Muscle layer of colon (tissue), 2 donors: Measurements from ENCODE around the gene SERINC1.
A peak's percentile ranks its signal among the peaks of the same experiment; 100 is the strongest.

ENCODE experiments used
- H3K27ac ChIP-seq: one replicate; pipeline ENCODE4 v1.7.0; 2013; ENCODE audit warnings: low read depth, mild to moderate bottlenecking, low read length, moderate library complexity
- H3K27me3 ChIP-seq, 2 donors: one replicate each; pipeline ENCODE4 v1.7.0; 2013; ENCODE audit warnings: low read length in 2 of 2, mild to moderate bottlenecking in 2 of 2; ENCODE audit not compliant: insufficient read depth in 2 of 2, control insufficient read depth in 1 of 2
- H3K36me3 ChIP-seq: one replicate; pipeline ENCODE4 v1.7.0; 2013; ENCODE audit warnings: mild to moderate bottlenecking, low read length; ENCODE audit not compliant: insufficient read depth
- H3K4me1 ChIP-seq: one replicate; pipeline ENCODE4 v1.7.0; 2013; ENCODE audit warnings: mild to moderate bottlenecking, low read length; ENCODE audit not compliant: insufficient read depth
- H3K4me3 ChIP-seq, 2 donors: one replicate each; pipeline ENCODE4 v1.7.0; 2013; ENCODE audit warnings: low read length in 2 of 2, low read depth in 1 of 2, mild to moderate bottlenecking in 1 of 2, moderate library complexity in 1 of 2
- H3K9ac ChIP-seq: one replicate; pipeline ENCODE4 v1.7.0; 2013; ENCODE audit warnings: low read length
- H3K9me3 ChIP-seq: one replicate; pipeline ENCODE4 v1.7.0; 2013; ENCODE audit warnings: mild to moderate bottlenecking, low read length
- donor health status: abdominal sarcoma.
- donor health status: Adenocarcinoma of cecum.

Gene SERINC1

GRCh38 chr6:122406187-122406586 lies 65.4 kb downstream of the SERINC1 start:
- no peak overlapping the region for H3K27ac ChIP-seq
- peaks cover 11% of the 10 kb centered on the region for H3K4me1 ChIP-seq
- no peak overlapping the region for H3K4me3 ChIP-seq
- H3K36me3 ChIP-seq: no peaks in the 10 kb centered on the region
- H3K9me3 ChIP-seq: no peaks in the 10 kb centered on the region
- H3K27me3 ChIP-seq: no peaks in the 10 kb centered on the region
- no peak overlapping the region for H3K9ac ChIP-seq

GRCh38 chr6:122405417-122405816 lies 66.2 kb downstream of the SERINC1 start:
- Histone ChIP-seq H3K27me3 (no peaks in the 10 kb centered on the region), H3K27ac (no peak overlapping the region), H3K4me3 (no peak overlapping the region), H3K9me3 (no peaks in the 10 kb centered on the region), H3K4me1 (peaks cover 19% of the 10 kb centered on the region), H3K9ac (no peak overlapping the region), H3K36me3 (no peaks in the 10 kb centered on the region)

GRCh38 chr6:122404444-122404843 lies 67.2 kb downstream of the SERINC1 start:
- H3K4me3 ChIP-seq: no peak overlapping the region
- H3K27me3 ChIP-seq: no peaks in the 10 kb centered on the region
- H3K9ac ChIP-seq: no peak overlapping the region
- H3K9me3 ChIP-seq: no peaks in the 10 kb centered on the region
- no peaks in the 10 kb centered on the region for H3K36me3 ChIP-seq
- H3K4me1 ChIP-seq: peaks cover 20% of the 10 kb centered on the region
- no peak overlapping the region for H3K27ac ChIP-seq

- Histone ChIP-seq H3K27me3 (no peaks in the 10 kb centered on the region), H3K9ac (no peak overlapping the region), H3K9me3 (no peaks in the 10 kb centered on the region), H3K27ac (no peak overlapping the region), H3K4me3 (peak overlapping the region in 1 of 2 donors; percentile 80), H3K4me1 (peaks cover 27% of the 10 kb centered on the region), H3K36me3 (no peaks in the 10 kb centered on the region)
These were observed 70.5 kb downstream of the SERINC1 start for GRCh38 chr6:122401104-122401503.

- H3K27me3 ChIP-seq: no peaks in the 10 kb centered on the region
- peak overlapping the region; percentile 43 for H3K27ac ChIP-seq
- H3K9me3 ChIP-seq: no peaks in the 10 kb centered on the region
- H3K36me3 ChIP-seq: no peaks in the 10 kb centered on the region
- H3K4me3 ChIP-seq: peak overlapping the region; percentile 80 to 86
- peaks cover 24% of the 10 kb centered on the region for H3K4me1 ChIP-seq
- H3K9ac ChIP-seq: peak overlapping the region; percentile 68
These were observed 71.0 kb downstream of the SERINC1 start for GRCh38 chr6:122400462-122401089.

- no peaks in the 10 kb centered on the region for H3K9me3 ChIP-seq
- H3K9ac ChIP-seq: peak overlapping the region; percentile 68
- peak overlapping the region; percentile 79 for H3K27ac ChIP-seq
- peaks cover 22% of the 10 kb centered on the region for H3K4me1 ChIP-seq
- no peaks in the 10 kb centered on the region for H3K36me3 ChIP-seq
- H3K27me3 ChIP-seq: no peaks in the 10 kb centered on the region
- peak overlapping the region; percentile 80 to 86 for H3K4me3 ChIP-seq
These were observed 71.5 kb downstream of the SERINC1 start for GRCh38 chr6:122400121-122400450.

GRCh38 chr6:122399348-122400120 lies 72.1 kb downstream of the SERINC1 start, which contains the start of gene HSF2:
Gene HSF2 (plus strand): TSS chr6:122399652. CDS start chr6:122399738, 86 bp downstream.
- peaks cover 22% of the 10 kb centered on the region for H3K4me1 ChIP-seq

GRCh38 chr6:122399055-122399347 lies 72.6 kb downstream of the SERINC1 start:
- peaks cover 22% of the 10 kb centered on the region for H3K4me1 ChIP-seq
- H3K9ac ChIP-seq: no peak overlapping the region
- no peaks in the 10 kb centered on the region for H3K9me3 ChIP-seq
- no peaks in the 10 kb centered on the region for H3K36me3 ChIP-seq
- H3K4me3 ChIP-seq: peak overlapping the region in 1 of 2 donors; percentile 43
- H3K27ac ChIP-seq: peak overlapping the region; percentile 68
- no peaks in the 10 kb centered on the region for H3K27me3 ChIP-seq

More at GRCh38 chr6:122399348-122400120, 72.1 kb downstream of the SERINC1 start, which contains the start of gene HSF2:
- Histone ChIP-seq H3K27ac (peak within 1 kb of the TSS; percentile 79), H3K27me3 (no peaks in the 10 kb centered on the region), H3K9me3 (no peaks in the 10 kb centered on the region), H3K4me3 (peak within 1 kb of the TSS; percentile 80 to 86), H3K9ac (peak within 1 kb of the TSS; percentile 68), H3K36me3 (no peaks in the 10 kb centered on the region)

- no peaks in the 10 kb centered on the region for H3K36me3 ChIP-seq
- no peaks in the 10 kb centered on the region for H3K9me3 ChIP-seq
- H3K27me3 ChIP-seq: no peaks in the 10 kb centered on the region
- H3K27ac ChIP-seq: no peak overlapping the region
- no peak overlapping the region for H3K9ac ChIP-seq
- H3K4me3 ChIP-seq: no peak overlapping the region
- peaks cover 21% of the 10 kb centered on the region for H3K4me1 ChIP-seq
These were observed 77.6 kb downstream of the SERINC1 start for GRCh38 chr6:122394016-122394415.

GRCh38 chr6:122393351-122393896 lies 78.2 kb downstream of the SERINC1 start:
- no peak overlapping the region for H3K27ac ChIP-seq
- H3K4me3 ChIP-seq: no peak overlapping the region
- H3K9me3 ChIP-seq: no peaks in the 10 kb centered on the region

More at GRCh38 chr6:122393351-122393896, 78.2 kb downstream of the SERINC1 start:
- peaks cover 16% of the 10 kb centered on the region for H3K4me1 ChIP-seq
- H3K27me3 ChIP-seq: no peaks in the 10 kb centered on the region
- no peaks in the 10 kb centered on the region for H3K36me3 ChIP-seq
- H3K9ac ChIP-seq: no peak overlapping the region
